PC-9 (cell line): Measurements from ENCODE around the gene GYPA.

Experiments used
- CTCF ChIP-seq: fragments of 200-600 bp; sonication (generic); conservative IDR thresholded peaks from 2 replicates; pipeline ENCODE4 v1.6.1; 2017; ENCODE audit warnings: mixed run types, antibody characterized with exemption, mild to moderate bottlenecking, moderate library complexity
- EZH2 ChIP-seq: fragments of 200-600 bp; sonication (generic); IDR thresholded peaks from 2 replicates; pipeline ENCODE4 v1.8.0; 2017; ENCODE audit warnings: antibody characterized with exemption, low read depth

- TF ChIP-seq CTCF: no peak
- no peak for TF ChIP-seq EZH2
Observed at GRCh38 chr4:144190009-144190408, 49.5 kb upstream of the GYPA start.
